ENCODE data around the gene FAM118A. TPM values are rescaled to one million over a fixed set of nuclear protein-coding genes. Genes with fewer than 3 reads are reported as not detected.

The FAM118A gene
- total RNA-seq, 1 experiment from 2014 or later = 21.3 TPM

- TF ChIP-seq PRDM15 (CRISPR knock-in tag; IDR thresholded peaks at IDR 0.05) = no peak
- TF ChIP-seq GRHL2 (CRISPR knock-in tag; IDR thresholded peaks at IDR 0.05; ENCODE audit: insufficient replicate concordance, severe bottlenecking) = no peak
- no peak for TF ChIP-seq OVOL2 (CRISPR knock-in tag; IDR thresholded peaks at IDR 0.05; ENCODE audit: borderline replicate concordance)
- TF ChIP-seq, protein P1, sequence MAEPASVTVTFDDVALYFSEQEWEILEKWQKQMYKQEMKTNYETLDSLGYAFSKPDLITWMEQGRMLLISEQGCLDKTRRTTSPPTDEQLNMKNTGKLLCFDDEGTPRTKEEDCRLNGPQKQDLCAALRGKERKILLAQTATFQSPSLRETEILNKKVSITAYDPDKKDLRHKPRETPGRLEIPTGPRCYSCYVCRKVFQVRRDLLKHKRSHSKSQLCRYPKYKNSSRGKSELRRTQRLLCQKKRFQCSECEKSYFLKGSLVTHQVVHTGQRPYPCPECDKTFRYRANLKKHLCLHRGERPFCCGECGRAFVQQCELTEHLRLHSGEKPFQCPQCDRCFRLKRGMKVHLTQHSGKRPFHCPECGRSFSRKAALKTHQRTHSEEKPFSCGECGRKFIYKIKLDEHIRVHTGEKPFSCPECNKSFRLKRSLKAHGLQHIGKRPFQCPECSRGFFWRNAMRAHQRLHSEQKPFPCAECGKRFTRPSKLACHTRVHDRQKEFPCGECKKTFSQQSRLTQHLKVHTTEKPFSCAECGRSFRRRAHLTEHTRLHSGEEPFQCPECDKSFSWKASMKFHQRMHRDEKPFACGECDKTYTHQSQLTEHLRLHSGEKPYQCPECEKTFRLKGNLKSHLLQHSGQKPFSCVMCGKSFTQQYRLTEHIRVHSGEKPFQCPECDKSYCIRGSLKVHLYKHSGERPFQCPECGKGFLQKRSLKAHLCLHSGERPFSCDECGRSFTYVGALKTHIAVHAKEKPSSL (CRISPR knock-in tag; conservative IDR thresholded peaks at IDR 0.05) = no peak
- TF ChIP-seq SOX15 (CRISPR knock-in tag; IDR thresholded peaks at IDR 0.05) = no peak
- no peak for TF ChIP-seq HMGA2 (CRISPR knock-in tag; IDR thresholded peaks at IDR 0.05)
- TF ChIP-seq CDX4 (CRISPR knock-in tag; IDR thresholded peaks at IDR 0.05; ENCODE audit: borderline replicate concordance) = no peak
- TF ChIP-seq JAZF1 (CRISPR knock-in tag; IDR thresholded peaks at IDR 0.05) = no peak
- TF ChIP-seq, protein P2, sequence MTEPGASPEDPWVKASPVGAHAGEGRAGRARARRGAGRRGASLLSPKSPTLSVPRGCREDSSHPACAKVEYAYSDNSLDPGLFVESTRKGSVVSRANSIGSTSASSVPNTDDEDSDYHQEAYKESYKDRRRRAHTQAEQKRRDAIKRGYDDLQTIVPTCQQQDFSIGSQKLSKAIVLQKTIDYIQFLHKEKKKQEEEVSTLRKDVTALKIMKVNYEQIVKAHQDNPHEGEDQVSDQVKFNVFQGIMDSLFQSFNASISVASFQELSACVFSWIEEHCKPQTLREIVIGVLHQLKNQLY (CRISPR knock-in tag; IDR thresholded peaks at IDR 0.05) = no peak
- TF ChIP-seq ZNF281 (CRISPR knock-in tag; IDR thresholded peaks at IDR 0.05) = no peak
- TF ChIP-seq NR2C2 (CRISPR knock-in tag; IDR thresholded peaks at IDR 0.05) = no peak
- TF ChIP-seq, protein P3, sequence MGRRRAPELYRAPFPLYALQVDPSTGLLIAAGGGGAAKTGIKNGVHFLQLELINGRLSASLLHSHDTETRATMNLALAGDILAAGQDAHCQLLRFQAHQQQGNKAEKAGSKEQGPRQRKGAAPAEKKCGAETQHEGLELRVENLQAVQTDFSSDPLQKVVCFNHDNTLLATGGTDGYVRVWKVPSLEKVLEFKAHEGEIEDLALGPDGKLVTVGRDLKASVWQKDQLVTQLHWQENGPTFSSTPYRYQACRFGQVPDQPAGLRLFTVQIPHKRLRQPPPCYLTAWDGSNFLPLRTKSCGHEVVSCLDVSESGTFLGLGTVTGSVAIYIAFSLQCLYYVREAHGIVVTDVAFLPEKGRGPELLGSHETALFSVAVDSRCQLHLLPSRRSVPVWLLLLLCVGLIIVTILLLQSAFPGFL (CRISPR knock-in tag; IDR thresholded peaks at IDR 0.05; ENCODE audit: borderline replicate concordance) = 0 out of 2 replicates have a peak, but pooled peaks have one; percentile 16
- TF ChIP-seq FOXK1 (CRISPR knock-in tag; IDR thresholded peaks at IDR 0.05) = peak; percentile 48; the same call in 1 of the 2 replicates
- TF ChIP-seq ERG (CRISPR knock-in tag; IDR thresholded peaks at IDR 0.05) = no peak
- TF ChIP-seq, protein P4, sequence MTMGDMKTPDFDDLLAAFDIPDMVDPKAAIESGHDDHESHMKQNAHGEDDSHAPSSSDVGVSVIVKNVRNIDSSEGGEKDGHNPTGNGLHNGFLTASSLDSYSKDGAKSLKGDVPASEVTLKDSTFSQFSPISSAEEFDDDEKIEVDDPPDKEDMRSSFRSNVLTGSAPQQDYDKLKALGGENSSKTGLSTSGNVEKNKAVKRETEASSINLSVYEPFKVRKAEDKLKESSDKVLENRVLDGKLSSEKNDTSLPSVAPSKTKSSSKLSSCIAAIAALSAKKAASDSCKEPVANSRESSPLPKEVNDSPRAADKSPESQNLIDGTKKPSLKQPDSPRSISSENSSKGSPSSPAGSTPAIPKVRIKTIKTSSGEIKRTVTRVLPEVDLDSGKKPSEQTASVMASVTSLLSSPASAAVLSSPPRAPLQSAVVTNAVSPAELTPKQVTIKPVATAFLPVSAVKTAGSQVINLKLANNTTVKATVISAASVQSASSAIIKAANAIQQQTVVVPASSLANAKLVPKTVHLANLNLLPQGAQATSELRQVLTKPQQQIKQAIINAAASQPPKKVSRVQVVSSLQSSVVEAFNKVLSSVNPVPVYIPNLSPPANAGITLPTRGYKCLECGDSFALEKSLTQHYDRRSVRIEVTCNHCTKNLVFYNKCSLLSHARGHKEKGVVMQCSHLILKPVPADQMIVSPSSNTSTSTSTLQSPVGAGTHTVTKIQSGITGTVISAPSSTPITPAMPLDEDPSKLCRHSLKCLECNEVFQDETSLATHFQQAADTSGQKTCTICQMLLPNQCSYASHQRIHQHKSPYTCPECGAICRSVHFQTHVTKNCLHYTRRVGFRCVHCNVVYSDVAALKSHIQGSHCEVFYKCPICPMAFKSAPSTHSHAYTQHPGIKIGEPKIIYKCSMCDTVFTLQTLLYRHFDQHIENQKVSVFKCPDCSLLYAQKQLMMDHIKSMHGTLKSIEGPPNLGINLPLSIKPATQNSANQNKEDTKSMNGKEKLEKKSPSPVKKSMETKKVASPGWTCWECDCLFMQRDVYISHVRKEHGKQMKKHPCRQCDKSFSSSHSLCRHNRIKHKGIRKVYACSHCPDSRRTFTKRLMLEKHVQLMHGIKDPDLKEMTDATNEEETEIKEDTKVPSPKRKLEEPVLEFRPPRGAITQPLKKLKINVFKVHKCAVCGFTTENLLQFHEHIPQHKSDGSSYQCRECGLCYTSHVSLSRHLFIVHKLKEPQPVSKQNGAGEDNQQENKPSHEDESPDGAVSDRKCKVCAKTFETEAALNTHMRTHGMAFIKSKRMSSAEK (CRISPR knock-in tag; IDR thresholded peaks at IDR 0.05; ENCODE audit: borderline replicate concordance) = no peak
- TF ChIP-seq SP1 (CRISPR knock-in tag; conservative IDR thresholded peaks at IDR 0.05) = peak; percentile 80
- TF ChIP-seq, protein P5, sequence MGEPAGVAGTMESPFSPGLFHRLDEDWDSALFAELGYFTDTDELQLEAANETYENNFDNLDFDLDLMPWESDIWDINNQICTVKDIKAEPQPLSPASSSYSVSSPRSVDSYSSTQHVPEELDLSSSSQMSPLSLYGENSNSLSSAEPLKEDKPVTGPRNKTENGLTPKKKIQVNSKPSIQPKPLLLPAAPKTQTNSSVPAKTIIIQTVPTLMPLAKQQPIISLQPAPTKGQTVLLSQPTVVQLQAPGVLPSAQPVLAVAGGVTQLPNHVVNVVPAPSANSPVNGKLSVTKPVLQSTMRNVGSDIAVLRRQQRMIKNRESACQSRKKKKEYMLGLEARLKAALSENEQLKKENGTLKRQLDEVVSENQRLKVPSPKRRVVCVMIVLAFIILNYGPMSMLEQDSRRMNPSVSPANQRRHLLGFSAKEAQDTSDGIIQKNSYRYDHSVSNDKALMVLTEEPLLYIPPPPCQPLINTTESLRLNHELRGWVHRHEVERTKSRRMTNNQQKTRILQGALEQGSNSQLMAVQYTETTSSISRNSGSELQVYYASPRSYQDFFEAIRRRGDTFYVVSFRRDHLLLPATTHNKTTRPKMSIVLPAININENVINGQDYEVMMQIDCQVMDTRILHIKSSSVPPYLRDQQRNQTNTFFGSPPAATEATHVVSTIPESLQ (CRISPR knock-in tag; IDR thresholded peaks at IDR 0.05) = no peak
- no peak for TF ChIP-seq RORB (CRISPR knock-in tag; IDR thresholded peaks at IDR 0.05)
Observed at GRCh38 chr22:45309422-45310227, at the start of gene FAM118A (continued).

Measured in WTC11 (cell line).